Mucosa of descending colon (tissue), 3 donors: Measurements from ENCODE around the gene RNF225. TPM values are rescaled to one million over a fixed set of nuclear protein-coding genes. Genes with fewer than 3 reads are reported as not detected.
"Not testable (repeated sequence)": the region's sequence is repeated elsewhere in the genome, so short reads cannot be mapped to it uniquely, and the experiment has no call there.

ENCODE experiments used
- ATAC-seq: fragments of 200-7000 bp; cut with Tn5 transposase; one replicate; pipeline ENCODE4 v1.9.1; 2020; ENCODE audit warnings: mild to moderate bottlenecking, moderate library complexity
- DNase-seq, 3 donors: peaks; one replicate each; pipeline ENCODE4 v3.0.0-alpha.2; 2020
- H3K36me3 ChIP-seq: fragments of 200-600 bp; one replicate; pipeline ENCODE4 v1.8.0; 2021; ENCODE audit warnings: low read depth, mild to moderate bottlenecking
- H3K4me1 ChIP-seq: fragments of 200-600 bp; one replicate; pipeline ENCODE4 v1.8.0; 2021; ENCODE audit warnings: low read depth, mild to moderate bottlenecking
- H3K4me3 ChIP-seq: fragments of 200-600 bp; one replicate; pipeline ENCODE4 v1.8.0; 2021; ENCODE audit warnings: mild to moderate bottlenecking
- H3K9me3 ChIP-seq: fragments of 200-600 bp; one replicate; pipeline ENCODE4 v1.8.0; 2021; ENCODE audit warnings: mild to moderate bottlenecking
- CTCF ChIP-seq: fragments of 200-600 bp; IDR thresholded peaks from one replicate; pipeline ENCODE4 v1.8.0; 2022; ENCODE audit warnings: antibody characterized with exemption, mild to moderate bottlenecking
- intact Hi-C, 2 donors: fragments of 100-400 bp; cut with DNase I in 1 of 2; cut with micrococcal nuclease in 1 of 2; formaldehyde crosslinking; loops; one replicate each; pipeline versions ENCODE4 v1.11.0 to v1.11.1; 2022; cut with DNase I, micrococcal nuclease
- microRNA-seq: library from miRNA; unstranded; fragments of <30 nt; microRNA quantifications from one replicate; pipeline ENCODE4, GENCODE V29; 2019
- total RNA-seq, 3 donors: library from RNA; stranded (reverse); fragmentation: NEBNext Ultra II Directional in 2 of 3; extraction: Animal tissue kit (Norgen Biotek cat#: 25700) in 2 of 3; gene quantifications; one replicate each; pipeline versions ENCODE4 v1.2.1 to v1.2.4, GENCODE V29; 2021 to 2023
- donor health status: DM: no; HTN: no; CAD: no; lungs with moderate emphysema.
- donor health status: DM: no; HTN: no; CAD: no.
- donor health status: DM: no; HTN: yes; CAD: no.

RNF225 gene
- total RNA-seq, 3 donors from 2014 or later, result not detected

- no peak for DNase-seq
- ATAC-seq, result no peak
- peaks cover 27% of the 10 kb centered on the region for H3K36me3 ChIP-seq
- H3K4me1 ChIP-seq, result peaks cover 2% of the 10 kb centered on the region
- TF ChIP-seq CTCF, result no peak
- H3K4me3 ChIP-seq, result no peak overlapping the region
- peaks cover 100% of the 10 kb centered on the region for H3K9me3 ChIP-seq
- intact Hi-C loops, result no loop called here
Observed at GRCh38 chr19:58434217-58434616, 38.8 kb downstream of the RNF225 start.

GRCh38 chr19:58439576-58440554 lies 44.4 kb downstream of the RNF225 start, which contains the start of gene ZNF132:
Gene ZNF132 (minus strand): TSS chr19:58440153. CDS start chr19:58439821, 332 bp downstream.
- Histone ChIP-seq H3K4me1 (peaks cover 10% of the 10 kb centered on the region), H3K4me3 (peak within 1 kb of the TSS; percentile 41), H3K36me3 (peaks cover 16% of the 10 kb centered on the region), H3K9me3 (peaks cover 53% of the 10 kb centered on the region)
- ATAC-seq, result peak; percentile 99
- DNase-seq, result peak; percentile 92 to 98 (median 97)
- no peak for TF ChIP-seq CTCF
- intact Hi-C loops, result no loop called here

- peaks cover 9% of the 10 kb centered on the region for H3K36me3 ChIP-seq
- ATAC-seq (no peak), DNase-seq (no peak)
- TF ChIP-seq CTCF, result no peak
- intact Hi-C loops, result no loop called here
- H3K9me3 ChIP-seq, result peaks cover 47% of the 10 kb centered on the region
- peaks cover 10% of the 10 kb centered on the region for H3K4me1 ChIP-seq
- H3K4me3 ChIP-seq, result peak overlapping the region; percentile 41
Observed at GRCh38 chr19:58440556-58440955, 45.1 kb downstream of the RNF225 start.

- intact Hi-C loops, ATAC-seq, H3K36me3 ChIP-seq, DNase-seq, H3K4me3 ChIP-seq: not testable (repeated sequence)
- H3K9me3 ChIP-seq, result peaks cover 22% of the 10 kb centered on the region
- peaks cover 10% of the 10 kb centered on the region for H3K4me1 ChIP-seq
Observed at GRCh38 chr19:58442986-58443385, 47.5 kb downstream of the RNF225 start.

Small RNAs within 50 kb of the gene (microRNA-seq; reads per million reads assigned to microRNA genes)
- gene MIR4754, result not detected

Other genes starting within 250 kb of the RNF225 start
- gene ZNF329, start 244.9 kb upstream of the RNF225 start, total RNA-seq, result 10 to 100 TPM in 1 of 3 donors, 1 to 10 TPM in 2; 3.5 to 10.3 (median 4.9) TPM
- 10 to 100 TPM; 13.3 to 26.6 (median 20.5) TPM for gene ZNF274, start 212.6 kb upstream of the RNF225 start, total RNA-seq
- 10 to 100 TPM; 12.1 to 30.5 (median 27.6) TPM for gene ZNF544, start 166.7 kb upstream of the RNF225 start, total RNA-seq
- gene ZNF8, start 116.7 kb upstream of the RNF225 start, total RNA-seq, result 1 to 10 TPM; 3.6 to 7.9 (median 3.8) TPM
- gene ERVK3-1, start 90.3 kb upstream of the RNF225 start, total RNA-seq, result 10 to 100 TPM; 25.0 to 31.7 (median 30.0) TPM
- 1 to 10 TPM; 2.4 to 5.4 (median 3.2) TPM for gene ZSCAN22, start 68.7 kb upstream of the RNF225 start, total RNA-seq
- 1 to 10 TPM; 2.0 to 3.7 (median 2.7) TPM for gene A1BG, start 42.2 kb upstream of the RNF225 start, total RNA-seq
- gene ZNF497, start 32.9 kb upstream of the RNF225 start, total RNA-seq, result 1 to 10 TPM; 1.1 to 1.9 (median 1.2) TPM
- gene ZNF837, start 14.6 kb upstream of the RNF225 start, total RNA-seq, result 1 to 10 TPM; 1.5 to 3.3 (median 2.5) TPM
- 100 to 1,000 TPM; 692 to 768 (median 754) TPM for gene RPS5, start 8.4 kb upstream of the RNF225 start, total RNA-seq
- gene ZNF584, start 13.0 kb downstream of the RNF225 start, total RNA-seq, result 10 to 100 TPM in 1 of 3 donors, 1 to 10 TPM in 2; 5.4 to 15.0 (median 6.9) TPM
- gene ZNF132, start 44.5 kb downstream of the RNF225 start, total RNA-seq, result 1 to 10 TPM; 1.5 to 9.8 (median 5.6) TPM
- 1 to 10 TPM; 5.3 to 8.2 (median 6.8) TPM for gene ZNF324B, start 56.0 kb downstream of the RNF225 start, total RNA-seq
- gene ZNF324, start 71.4 kb downstream of the RNF225 start, total RNA-seq, result 10 to 100 TPM; 10.1 to 14.8 (median 12.9) TPM
- gene ZNF446, start 80.7 kb downstream of the RNF225 start, total RNA-seq, result 10 to 100 TPM in 2 of 3 donors, 1 to 10 TPM in 1; 9.4 to 12.6 (median 10.6) TPM
- 1 to 10 TPM; 1.6 to 7.1 (median 3.9) TPM for gene SLC27A5, start 116.3 kb downstream of the RNF225 start, total RNA-seq
- 10 to 100 TPM; 12.1 to 16.7 (median 13.4) TPM for gene ZBTB45, start 124.2 kb downstream of the RNF225 start, total RNA-seq
- 100 to 1,000 TPM; 180 to 308 (median 202) TPM for gene TRIM28, start 148.4 kb downstream of the RNF225 start, total RNA-seq
- 100 to 1,000 TPM; 125 to 231 (median 195) TPM for gene CHMP2A, start 159.4 kb downstream of the RNF225 start, total RNA-seq
- 100 to 1,000 TPM in 1 of 3 donors, 10 to 100 TPM in 2; 49.4 to 101 (median 66.7) TPM for gene UBE2M, start 163.0 kb downstream of the RNF225 start, total RNA-seq
- 10 to 100 TPM; 30.4 to 43.3 (median 36.1) TPM for gene MZF1, start 177.7 kb downstream of the RNF225 start, total RNA-seq